HepG2 (cell line): Measurements from ENCODE around the gene IL36B.

Experiments used
- FOXK1 ChIP-seq: sonication (generic); formaldehyde crosslinking; IDR thresholded peaks from 2 replicates; pipeline ENCODE4 v1.4.0; 2020; ENCODE audit warnings: low read depth, missing genetic modification reagents, borderline replicate concordance
- NFYB ChIP-seq: sonication (generic); formaldehyde crosslinking; IDR thresholded peaks from 2 replicates; pipeline ENCODE4 v1.4.0; 2020; ENCODE audit warnings: missing genetic modification reagents
- ZEB1 ChIP-seq: IDR thresholded peaks from 2 replicates; pipeline ENCODE4 v1.6.1; 2012; ENCODE audit warnings: mild to moderate bottlenecking, low read depth, inconsistent platforms; ENCODE audit not compliant: insufficient replicate concordance

GRCh38 chr2:113064898-113065297 is 12.2 kb upstream of the IL36B start:
- no peak for TF ChIP-seq FOXK1 (CRISPR knock-in tag)
- no peak for TF ChIP-seq NFYB (CRISPR knock-in tag)
- TF ChIP-seq ZEB1 = no peak
